ENCODE measurements around the gene MAGEA6.
"Not testable (repeated sequence)": the region's sequence is repeated elsewhere in the genome, so short reads cannot be mapped to it uniquely, and the experiment has no call there.

Gene MAGEA6

GRCh38 chrX:152734143-152734858 lies 35.2 kb downstream of the MAGEA6 start:
- DNase-seq (ENCODE audit: low read depth in 2 of 2), result not testable (repeated sequence)

DNA sequence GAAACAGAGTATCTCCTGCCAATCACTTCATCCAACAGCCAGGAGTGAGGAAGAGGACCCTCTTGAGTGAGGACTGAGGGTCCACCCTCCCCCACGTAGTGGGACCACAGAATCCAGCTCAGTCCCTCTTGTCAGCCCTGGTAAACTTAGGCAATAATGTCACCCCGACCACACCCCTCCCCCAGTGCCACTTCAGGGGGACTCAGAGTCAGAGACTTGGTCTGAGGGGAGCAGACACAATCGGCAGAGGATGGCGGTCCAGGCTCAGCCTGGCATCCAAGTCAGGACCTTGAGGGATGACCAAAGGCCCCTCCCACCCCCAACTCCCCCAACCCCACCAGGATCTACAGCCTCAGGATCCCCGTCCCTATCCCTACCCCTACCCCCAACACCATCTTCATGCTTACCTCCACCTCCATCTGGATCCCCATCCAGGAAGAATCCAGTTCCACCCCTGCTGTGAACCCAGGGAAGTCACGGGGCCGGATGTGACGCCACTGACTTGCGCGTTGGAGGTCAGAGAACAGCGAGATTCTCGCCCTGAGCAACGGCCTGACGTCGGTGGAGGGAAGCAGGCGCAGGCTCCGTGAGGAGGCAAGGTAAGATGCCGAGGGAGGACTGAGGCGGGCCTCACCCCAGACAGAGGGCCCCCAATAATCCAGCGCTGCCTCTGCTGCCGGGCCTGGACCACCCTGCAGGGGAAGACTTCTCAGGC lies 36.1 kb downstream of the MAGEA6 start, which contains the start of the genes CSAG1 and MAGEA12:
Gene CSAG1 (minus strand): TSS at position 461 of the 715 bp plus-strand sequence. CDS start 1,261 bp downstream, outside the sequence.
Gene MAGEA12 (plus strand): TSS at position 497 of the 715 bp plus-strand sequence. CDS start 2,405 bp downstream, outside the sequence.
- DNase-seq (ENCODE audit: low read depth in 2 of 2), result no peak

GRCh38 chrX:152725409-152725808 lies 44.1 kb downstream of the MAGEA6 start:
- no peak for DNase-seq (ENCODE audit: low read depth in 2 of 2)

Measured in stimulated activated CD8-positive, alpha-beta memory T cell treated with anti-CD3 and anti-CD28 coated beads, Interleukin-7, amount 100 ng/mL, for 4 hours (primary cell).